OCI-LY7 (cell line): ENCODE measurements around the gene TESPA1. TPM values are rescaled to one million over a fixed set of nuclear protein-coding genes. Genes with fewer than 3 reads are reported as not detected.

Experiments
- BruUV-seq: library from RNA; stranded (reverse); fragments of 400-500 nt; replicated peaks from 2 replicates; lab custom pipeline; 2021; lab: Mats Ljungman, UMichigan
- CTCF ChIA-PET: fragments of 300-600 bp; sonication (Branson Sonifier 250); formaldehyde crosslinking; loops from one replicate; lab custom pipeline; 2022; ENCODE audit warnings: antibody characterized with exemption; ENCODE audit not compliant: unreplicated experiment; lab: Charles Lee
- POLR2A ChIA-PET: fragments of 300-600 bp; sonication (Branson Sonifier 250); formaldehyde crosslinking; loops from one replicate; lab custom pipeline; 2022; ENCODE audit warnings: antibody characterized with exemption; lab: Charles Lee
- DNase-seq: peaks from one replicate; pipeline ENCODE4 v3.0.0-alpha.2; 2015; ENCODE audit warnings: low spot score
- H2AFZ ChIP-seq: fragments of 200-600 bp; sonication (generic), shearing (Covaris generic); 2 replicates; pipeline ENCODE4 v1.6.1; 2014; ENCODE audit warnings: mild to moderate bottlenecking, antibody characterized with exemption, low read length, moderate library complexity
- H3K27ac ChIP-seq: fragments of 200-600 bp; sonication (generic); 2 replicates; pipeline ENCODE4 v1.5.1; 2014; ENCODE audit warnings: mixed run types, low read depth, mild to moderate bottlenecking, moderate library complexity, low read length, inconsistent platforms; ENCODE audit not compliant: poor library complexity, severe bottlenecking
- H3K36me3 ChIP-seq: fragments of 200-600 bp; sonication (generic); 2 replicates; pipeline ENCODE4 v1.6.1; 2014; ENCODE audit warnings: mild to moderate bottlenecking, antibody characterized with exemption, low read length, moderate library complexity, mixed read lengths; ENCODE audit not compliant: insufficient read depth
- H3K4me1 ChIP-seq: fragments of 200-600 bp; sonication (generic); 2 replicates; pipeline ENCODE4 v1.5.1; 2014; ENCODE audit warnings: mild to moderate bottlenecking, low read length; ENCODE audit not compliant: insufficient read depth, poor library complexity, severe bottlenecking
- H3K4me2 ChIP-seq: fragments of 200-600 bp; sonication (generic); 2 replicates; pipeline ENCODE4 v1.6.1; 2014; ENCODE audit warnings: mild to moderate bottlenecking, low read length
- H3K4me3 ChIP-seq: fragments of 200-600 bp; sonication (generic); 2 replicates; pipeline ENCODE4 v1.5.1; 2014; ENCODE audit warnings: mild to moderate bottlenecking, low read depth, low read length; ENCODE audit not compliant: poor library complexity, severe bottlenecking
- H3K79me2 ChIP-seq: fragments of 200-600 bp; sonication (generic); 2 replicates; pipeline ENCODE4 v1.6.1; 2016; ENCODE audit warnings: low read depth, mild to moderate bottlenecking, low read length, moderate library complexity, mixed read lengths; ENCODE audit not compliant: insufficient read depth
- H3K9me2 ChIP-seq: fragments of 200-600 bp; sonication (generic); 2 replicates; pipeline ENCODE4 v1.6.1; 2016; ENCODE audit warnings: mild to moderate bottlenecking, low read length, mixed read lengths; ENCODE audit not compliant: insufficient read depth
- H3K9me3 ChIP-seq: fragments of 200-600 bp; sonication (generic); 2 replicates; pipeline ENCODE4 v1.6.1; 2014; ENCODE audit warnings: mild to moderate bottlenecking, mixed run types, low read length, mixed read lengths
- H4K20me1 ChIP-seq: fragments of 200-600 bp; sonication (generic); 2 replicates; pipeline ENCODE4 v1.6.1; 2014; ENCODE audit warnings: mild to moderate bottlenecking, antibody characterized with exemption, low read length, moderate library complexity, mixed read lengths; ENCODE audit not compliant: insufficient read depth
- CTCF ChIP-seq: fragments of 200-600 bp; sonication (generic); conservative IDR thresholded peaks from 2 replicates; pipeline ENCODE4 v1.5.1; 2014; ENCODE audit warnings: mild to moderate bottlenecking, antibody characterized with exemption, low read length, moderate library complexity, mixed read lengths
- EZH2phosphoT487 ChIP-seq: fragments of 200-600 bp; sonication (generic); IDR thresholded peaks from 2 replicates; pipeline ENCODE4 v1.6.1; 2018; ENCODE audit warnings: low read depth, borderline replicate concordance, mild to moderate bottlenecking, mixed run types, antibody characterized with exemption, low read length, moderate library complexity, mixed read lengths
- intact Hi-C: fragments of 100-400 bp; cut with micrococcal nuclease; formaldehyde crosslinking; loops from one replicate; pipeline ENCODE4 v1.10.0; 2022; ENCODE audit not compliant: unreplicated experiment
- total RNA-seq, 2 experiments: library from RNA; depleted of rRNA in 1 of 2; stranded (reverse); fragments of >200 nt in 1 of 2; shearing (Covaris generic) in 1 of 2; gene quantifications; 2 replicates each; pipeline ENCODE4 v1.2.3, GENCODE V29; 2014 to 2022

Gene TESPA1
- total RNA-seq, 2 experiments from 2014 or later = 9.5 to 24.1 TPM

- ChIA-PET POLR2A (no interaction called here), CTCF (no interaction called here)
- Histone ChIP-seq H3K9me3 (no peaks in the 10 kb centered on the region), H3K36me3 (no peaks in the 10 kb centered on the region), H3K4me3 (no peak overlapping the region), H3K4me1 (no peaks in the 10 kb centered on the region), H2AFZ (no peak overlapping the region), H3K9me2 (no peaks in the 10 kb centered on the region), H3K4me2 (no peak overlapping the region), H3K27ac (no peak overlapping the region), H4K20me1 (no peaks in the 10 kb centered on the region), H3K79me2 (no peaks in the 10 kb centered on the region)
- no peak for DNase-seq
- no TSS peak for BruUV-seq
- intact Hi-C loops = no loop called here
- TF ChIP-seq EZH2phosphoT487 (no peak), CTCF (no peak)
These were observed 42.9 kb downstream of the TESPA1 start for GRCh38 chr12:54941659-54942058.

- H3K4me3 ChIP-seq = no peak overlapping the region
- BruUV-seq = no TSS peak
- no peaks in the 10 kb centered on the region for H3K9me3 ChIP-seq
- intact Hi-C loops = no loop called here
- ChIA-PET POLR2A (interaction anchor here (0.7 kb wide), 2 partner anchors 43 to 888 kb away, joined by 3 read pairs; no protein-coding TSS in a partner anchor), CTCF (no interaction called here)
- peaks cover 4% of the 10 kb centered on the region for H3K4me1 ChIP-seq
- TF ChIP-seq EZH2phosphoT487 (no peak), CTCF (no peak)
- H3K36me3 ChIP-seq = no peaks in the 10 kb centered on the region
- no peaks in the 10 kb centered on the region for H3K9me2 ChIP-seq
- H4K20me1 ChIP-seq = no peaks in the 10 kb centered on the region
- H3K4me2 ChIP-seq = no peak overlapping the region
- H2AFZ ChIP-seq = no peak overlapping the region
- no peak for DNase-seq
- no peaks in the 10 kb centered on the region for H3K79me2 ChIP-seq
- H3K27ac ChIP-seq = no peak overlapping the region
These were observed 43.7 kb downstream of the TESPA1 start for GRCh38 chr12:54940727-54941315.

GRCh38 chr12:54937929-54938328 is 46.6 kb downstream of the TESPA1 start:
- H4K20me1 ChIP-seq = no peaks in the 10 kb centered on the region
- no peaks in the 10 kb centered on the region for H3K9me3 ChIP-seq
- no peak for DNase-seq
- H3K9me2 ChIP-seq = no peaks in the 10 kb centered on the region
- BruUV-seq = no TSS peak
- H3K4me2 ChIP-seq = no peak overlapping the region
- H3K27ac ChIP-seq = no peak overlapping the region
- no peaks in the 10 kb centered on the region for H3K36me3 ChIP-seq
- intact Hi-C loops = no loop called here
- peaks cover 13% of the 10 kb centered on the region for H3K4me1 ChIP-seq
- CTCF ChIA-PET = no interaction called here
- H3K4me3 ChIP-seq = no peak overlapping the region
- POLR2A ChIA-PET = no interaction called here
- H3K79me2 ChIP-seq = no peaks in the 10 kb centered on the region
- no peak for TF ChIP-seq EZH2phosphoT487
- TF ChIP-seq CTCF = no peak
- no peak overlapping the region for H2AFZ ChIP-seq
